Measurements from ENCODE around the gene SIL1. TPM values are rescaled to one million over a fixed set of nuclear protein-coding genes. Genes with fewer than 3 reads are reported as not detected.

Gene SIL1
- polyA plus RNA-seq, 2 of the 4 experiments (the other 2 are of a cell fraction) = 27.6 to 45.5 TPM

DNA sequence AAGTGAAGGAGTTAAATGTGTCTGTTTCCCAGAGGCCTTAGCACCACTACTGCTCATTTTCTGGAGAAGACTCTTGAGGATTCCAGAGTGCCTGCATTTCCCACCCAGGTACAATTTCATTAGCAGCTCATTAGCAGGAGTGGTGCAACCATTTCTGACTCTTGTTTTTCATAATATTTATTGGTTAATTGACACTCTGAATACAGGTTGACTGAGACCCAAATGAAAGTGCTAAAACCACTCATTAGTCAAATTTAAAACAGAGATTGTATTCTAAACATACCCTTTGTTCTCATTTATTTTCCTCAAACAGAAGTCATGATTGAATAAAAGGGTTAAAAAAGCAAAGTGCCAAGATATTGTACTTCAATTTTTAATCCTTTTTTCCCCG is 134.5 kb downstream of the SIL1 start:
- CTCF ChIA-PET = no interaction called here
- POLR2A ChIA-PET = interaction anchor here (0.6 kb wide), 1 partner anchor 72 kb away, joined by 3 read pairs; no protein-coding TSS in a partner anchor
- Histone ChIP-seq H3K4me3 (no peak overlapping the region), H3K4me1 (peaks cover 39% of the 10 kb centered on the region), H3K4me2 (no peak overlapping the region), H3K27ac (no peak overlapping the region), H3K9me3 (no peaks in the 10 kb centered on the region)
- no peak for ATAC-seq
- TF ChIP-seq PHF8 (IDR thresholded peaks at IDR 0.05; ENCODE audit: borderline replicate concordance, low read depth) (no peak), RARB (CRISPR knock-in tag; IDR thresholded peaks at IDR 0.05) (no peak)
- FAIRE-seq = no peak
- no peak for DNase-seq (ENCODE audit: low read depth in 1 of 2, low spot score in 1 of 2)
- 87% methylated on average over 1 of the region's 1 CpG for WGBS (ENCODE audit: missing lambda C conversion rate)

GRCh38 chr5:139062910-139063663 is 135.1 kb downstream of the SIL1 start:
- H3K27ac ChIP-seq = no peak overlapping the region
- no peak for FAIRE-seq
- no peak overlapping the region for H3K4me2 ChIP-seq
- no peak for ATAC-seq
- DNase-seq (ENCODE audit: low read depth in 1 of 2, low spot score in 1 of 2) = no peak
- H3K4me3 ChIP-seq = no peak overlapping the region
- 94% methylated on average over 1 of the region's 1 CpG for WGBS (ENCODE audit: missing lambda C conversion rate)
- peaks cover 39% of the 10 kb centered on the region for H3K4me1 ChIP-seq
- CTCF ChIA-PET = no interaction called here
- POLR2A ChIA-PET = no interaction called here
- H3K9me3 ChIP-seq = no peaks in the 10 kb centered on the region
- TF ChIP-seq RCOR1 (IDR thresholded peaks at IDR 0.05; ENCODE audit: low read depth, low read length) (no peak), KDM5A (IDR thresholded peaks at IDR 0.05) (no peak), GATA3 (IDR thresholded peaks at IDR 0.05; ENCODE audit: borderline replicate concordance) (no peak), CHD2 (IDR thresholded peaks at IDR 0.05; ENCODE audit: low read length, partially characterized antibody) (no peak), SREBF2 (IDR thresholded peaks at IDR 0.05) (no peak), HOXB13 (CRISPR knock-in tag; IDR thresholded peaks at IDR 0.05; ENCODE audit: low read depth) (no peak), HOXA7 (CRISPR knock-in tag; IDR thresholded peaks at IDR 0.05) (no peak), ELK1 (IDR thresholded peaks at IDR 0.05; ENCODE audit: low read depth, low read length) (no peak), E2F6 (IDR thresholded peaks at IDR 0.05; ENCODE audit: borderline replicate concordance, low read depth) (no peak), TP53 (CRISPR knock-in tag; IDR thresholded peaks at IDR 0.05) (no peak), CHD4 (IDR thresholded peaks at IDR 0.05; ENCODE audit: borderline replicate concordance) (no peak), EHMT2 (IDR thresholded peaks at IDR 0.05; ENCODE audit: low read depth) (no peak)
- TF ChIP-seq, protein P1, sequence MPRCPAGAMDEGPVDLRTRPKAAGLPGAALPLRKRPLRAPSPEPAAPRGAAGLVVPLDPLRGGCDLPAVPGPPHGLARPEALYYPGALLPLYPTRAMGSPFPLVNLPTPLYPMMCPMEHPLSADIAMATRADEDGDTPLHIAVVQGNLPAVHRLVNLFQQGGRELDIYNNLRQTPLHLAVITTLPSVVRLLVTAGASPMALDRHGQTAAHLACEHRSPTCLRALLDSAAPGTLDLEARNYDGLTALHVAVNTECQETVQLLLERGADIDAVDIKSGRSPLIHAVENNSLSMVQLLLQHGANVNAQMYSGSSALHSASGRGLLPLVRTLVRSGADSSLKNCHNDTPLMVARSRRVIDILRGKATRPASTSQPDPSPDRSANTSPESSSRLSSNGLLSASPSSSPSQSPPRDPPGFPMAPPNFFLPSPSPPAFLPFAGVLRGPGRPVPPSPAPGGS (IDR thresholded peaks at IDR 0.05) = no peak
- TF ChIP-seq, protein P2, sequence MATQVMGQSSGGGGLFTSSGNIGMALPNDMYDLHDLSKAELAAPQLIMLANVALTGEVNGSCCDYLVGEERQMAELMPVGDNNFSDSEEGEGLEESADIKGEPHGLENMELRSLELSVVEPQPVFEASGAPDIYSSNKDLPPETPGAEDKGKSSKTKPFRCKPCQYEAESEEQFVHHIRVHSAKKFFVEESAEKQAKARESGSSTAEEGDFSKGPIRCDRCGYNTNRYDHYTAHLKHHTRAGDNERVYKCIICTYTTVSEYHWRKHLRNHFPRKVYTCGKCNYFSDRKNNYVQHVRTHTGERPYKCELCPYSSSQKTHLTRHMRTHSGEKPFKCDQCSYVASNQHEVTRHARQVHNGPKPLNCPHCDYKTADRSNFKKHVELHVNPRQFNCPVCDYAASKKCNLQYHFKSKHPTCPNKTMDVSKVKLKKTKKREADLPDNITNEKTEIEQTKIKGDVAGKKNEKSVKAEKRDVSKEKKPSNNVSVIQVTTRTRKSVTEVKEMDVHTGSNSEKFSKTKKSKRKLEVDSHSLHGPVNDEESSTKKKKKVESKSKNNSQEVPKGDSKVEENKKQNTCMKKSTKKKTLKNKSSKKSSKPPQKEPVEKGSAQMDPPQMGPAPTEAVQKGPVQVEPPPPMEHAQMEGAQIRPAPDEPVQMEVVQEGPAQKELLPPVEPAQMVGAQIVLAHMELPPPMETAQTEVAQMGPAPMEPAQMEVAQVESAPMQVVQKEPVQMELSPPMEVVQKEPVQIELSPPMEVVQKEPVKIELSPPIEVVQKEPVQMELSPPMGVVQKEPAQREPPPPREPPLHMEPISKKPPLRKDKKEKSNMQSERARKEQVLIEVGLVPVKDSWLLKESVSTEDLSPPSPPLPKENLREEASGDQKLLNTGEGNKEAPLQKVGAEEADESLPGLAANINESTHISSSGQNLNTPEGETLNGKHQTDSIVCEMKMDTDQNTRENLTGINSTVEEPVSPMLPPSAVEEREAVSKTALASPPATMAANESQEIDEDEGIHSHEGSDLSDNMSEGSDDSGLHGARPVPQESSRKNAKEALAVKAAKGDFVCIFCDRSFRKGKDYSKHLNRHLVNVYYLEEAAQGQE (IDR thresholded peaks at IDR 0.05) = no peak
- TF ChIP-seq, protein P3, sequence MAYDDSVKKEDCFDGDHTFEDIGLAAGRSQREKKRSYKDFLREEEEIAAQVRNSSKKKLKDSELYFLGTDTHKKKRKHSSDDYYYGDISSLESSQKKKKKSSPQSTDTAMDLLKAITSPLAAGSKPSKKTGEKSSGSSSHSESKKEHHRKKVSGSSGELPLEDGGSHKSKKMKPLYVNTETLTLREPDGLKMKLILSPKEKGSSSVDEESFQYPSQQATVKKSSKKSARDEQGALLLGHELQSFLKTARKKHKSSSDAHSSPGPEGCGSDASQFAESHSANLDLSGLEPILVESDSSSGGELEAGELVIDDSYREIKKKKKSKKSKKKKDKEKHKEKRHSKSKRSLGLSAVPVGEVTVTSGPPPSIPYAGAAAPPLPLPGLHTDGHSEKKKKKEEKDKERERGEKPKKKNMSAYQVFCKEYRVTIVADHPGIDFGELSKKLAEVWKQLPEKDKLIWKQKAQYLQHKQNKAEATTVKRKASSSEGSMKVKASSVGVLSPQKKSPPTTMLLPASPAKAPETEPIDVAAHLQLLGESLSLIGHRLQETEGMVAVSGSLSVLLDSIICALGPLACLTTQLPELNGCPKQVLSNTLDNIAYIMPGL (CRISPR knock-in tag; IDR thresholded peaks at IDR 0.05; ENCODE audit: borderline replicate concordance) = no peak

All from A549 (cell line).